ENCODE results near the gene COMMD10. TPM values are rescaled to one million over a fixed set of nuclear protein-coding genes. Genes with fewer than 3 reads are reported as not detected.

Gene COMMD10
- total and polyA plus RNA-seq, 2 of the 8 experiments (the other 6 are each of a cell fraction or from before 2014, with no cell fraction given): 16.5 to 43.4 TPM

DNA sequence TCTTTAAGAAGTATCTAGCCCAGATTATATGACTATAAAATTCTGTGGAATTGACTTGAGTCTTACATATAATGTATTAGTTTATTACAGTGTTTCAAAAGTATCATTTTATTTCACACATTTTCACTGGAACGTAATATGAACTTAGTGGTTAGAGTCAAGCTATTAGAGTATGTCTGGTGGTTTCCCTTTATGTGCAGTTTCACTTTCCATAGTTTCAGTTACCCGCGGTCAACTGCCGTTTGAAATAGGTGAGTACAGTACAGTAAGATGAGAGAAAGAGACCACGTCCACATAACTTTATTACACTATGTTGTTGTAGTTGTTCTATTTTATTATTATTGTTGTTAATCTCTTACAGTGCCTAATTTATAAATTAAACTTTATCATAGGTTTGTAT, 50.5 kb downstream of the COMMD10 start:
- Histone ChIP-seq H3K4me1 (replicated peaks in 1 of 4; ENCODE audit: control insufficient read depth in 3 of 4, insufficient read depth in 4 of 4, low read length in 3 of 4) (no peaks in the 10 kb centered on the region), H3K56ac (replicated peaks; ENCODE audit: insufficient read length, low read depth, low read length) (no peak overlapping the region)

More for the DNA sequence above, 50.5 kb downstream of the COMMD10 start:
- Histone ChIP-seq H2BK5ac (ENCODE audit: low read depth, low read length) (no peak overlapping the region), H3K23ac (ENCODE audit: insufficient read length) (no peak overlapping the region), H3K27ac (ENCODE audit: low read depth, low read length) (no peak overlapping the region), H4K8ac (ENCODE audit: extremely low read depth, insufficient read depth, low read length) (no peak overlapping the region), H3K9ac (replicated peaks in 1 of 4; ENCODE audit: extremely low read depth in 1 of 4, low read depth in 3 of 4, low read length in 3 of 4) (no peak overlapping the region), H3K4me2 (ENCODE audit: insufficient read depth in 1 of 2, low read depth in 2 of 2, low read length in 2 of 2) (no peak overlapping the region), H2BK15ac (ENCODE audit: low read length) (no peak overlapping the region), H3K4ac (replicated peaks; ENCODE audit: insufficient read length, low read depth, low read length) (no peak overlapping the region), H2BK20ac (ENCODE audit: low read length) (no peak overlapping the region), H2BK120ac (replicated peaks; ENCODE audit: low read depth, low read length) (no peak overlapping the region), H3K23me2 (ENCODE audit: low read depth, low read length) (no peaks in the 10 kb centered on the region), H3K79me2 (ENCODE audit: control insufficient read depth in 1 of 2, insufficient read depth in 2 of 2, low read length in 2 of 2) (no peaks in the 10 kb centered on the region), H3K79me1 (ENCODE audit: low read depth, low read length) (no peaks in the 10 kb centered on the region), H4K20me1 (replicated peaks in 1 of 2; ENCODE audit: control insufficient read depth in 1 of 2, insufficient read depth in 2 of 2, low read length in 2 of 2) (no peaks in the 10 kb centered on the region), H4K5ac (ENCODE audit: insufficient read length, low read depth, low read length) (no peak overlapping the region), H3K9me3 (ENCODE audit: insufficient read depth in 2 of 2, low read depth in 1 of 2, low read length in 1 of 2) (no peaks in the 10 kb centered on the region), H2AK5ac (ENCODE audit: low read depth, low read length) (no peak overlapping the region), H3K27me3 (replicated peaks in 1 of 4; ENCODE audit: control insufficient read depth in 3 of 4, extremely low read depth in 1 of 4, insufficient read depth in 3 of 4, low read length in 3 of 4) (no peaks in the 10 kb centered on the region), H3K36me3 (ENCODE audit: control insufficient read depth in 2 of 4, insufficient read depth in 4 of 4, low read length in 3 of 4) (no peaks in the 10 kb centered on the region; a peak in 2 of 8 replicates), H4K91ac (replicated peaks; ENCODE audit: insufficient read length, low read length) (no peak overlapping the region), H3K18ac (ENCODE audit: extremely low read depth, low read length) (no peak overlapping the region), H2AFZ (ENCODE audit: low read length) (no peak overlapping the region), H2BK12ac (ENCODE audit: low read depth, low read length) (no peak overlapping the region), H3K14ac (ENCODE audit: insufficient read length) (no peak overlapping the region), H3K4me3 (ENCODE audit: extremely low read depth in 1 of 4, insufficient read depth in 2 of 4, low read depth in 3 of 4, low read length in 4 of 4) (no peak overlapping the region)
- ChIA-PET POLR2A (ENCODE audit: partially characterized antibody) (no interaction called here), CTCF (ENCODE audit: partially characterized antibody) (interaction anchor here (1.2 kb wide), 1 partner anchor 154 kb away, joined by 4 read pairs; no protein-coding TSS in a partner anchor)
- FAIRE-seq (no peak), DNase-seq (ENCODE audit: low read depth in 1 of 2, low spot score in 2 of 2) (no peak)
- 87% methylated on average over 5 of the region's 5 CpGs; no CpG with 5 or more reads in 1 of the 2 experiments for WGBS, 2 experiments (ENCODE audit: extremely low coverage in 1 of 2, insufficient coverage in 1 of 2, insufficient read length in 1 of 2, insufficient replicate concordance in 2 of 2, low coverage in 1 of 2, low lambda C conversion rate in 2 of 2, missing lambda C conversion rate in 1 of 2)

Measured in H1 (cell line).